ENCODE results near the gene TMEM150C.

GRCh38 chr4:82462415-82462831, 99.4 kb downstream of the TMEM150C start:
- TF ChIP-seq CTCF (IDR thresholded peaks at IDR 0.05; ENCODE audit: low read depth, low read length, poor library complexity, severe bottlenecking) (peak; percentile 60), EZH2phosphoT487 (IDR thresholded peaks at IDR 0.05; ENCODE audit: borderline replicate concordance, low read length) (no peak)
